Psoas muscle (tissue), 8 donors: ENCODE measurements around the gene SCUBE1. TPM values are rescaled to one million over a fixed set of nuclear protein-coding genes. Genes with fewer than 3 reads are reported as not detected.
A peak's percentile ranks its signal among the peaks of the same experiment; 100 is the strongest.

Experiments used
- ATAC-seq, 4 donors: fragments of 200-7000 bp; cut with Tn5 transposase; one replicate each; pipeline ENCODE4 v1.9.1; 2020; ENCODE audit warnings: moderate library complexity in 3 of 4, mild to moderate bottlenecking in 2 of 4
- DNase-seq, 2 donors: peaks; one replicate each; pipeline ENCODE4 v3.0.0-alpha.2; 2020
- H3K27ac ChIP-seq: fragments of 200-600 bp; one replicate; pipeline ENCODE4 v1.8.0; 2022
- H3K27me3 ChIP-seq, 3 donors: fragments of 200-600 bp in 1 of 3; one replicate each; pipeline versions ENCODE4 v1.6.1 to v1.8.0; 2013 to 2022; ENCODE audit warnings: low read length in 2 of 3, mild to moderate bottlenecking in 2 of 3, moderate library complexity in 1 of 3; ENCODE audit not compliant: insufficient read depth in 3 of 3
- H3K36me3 ChIP-seq, 2 donors: fragments of 200-600 bp in 1 of 2; one replicate each; pipeline versions ENCODE4 v1.6.1 to v1.8.0; 2013 to 2022; ENCODE audit warnings: low read depth in 1 of 2, mild to moderate bottlenecking in 1 of 2, moderate library complexity in 1 of 2; ENCODE audit not compliant: insufficient read depth in 1 of 2
- H3K4me1 ChIP-seq: fragments of 200-600 bp; one replicate; pipeline ENCODE4 v1.8.0; 2022
- H3K4me3 ChIP-seq: fragments of 200-600 bp; one replicate; pipeline ENCODE4 v1.8.0; 2022; ENCODE audit warnings: mild to moderate bottlenecking
- H3K9me3 ChIP-seq: fragments of 200-600 bp; one replicate; pipeline ENCODE4 v1.8.0; 2022
- WGBS, 3 donors: extraction: QIAGEN DNeasy Blood & Tissue Kit; methylation state at CpG; one replicate each; pipeline versions ENCODE4 v1.1.6 to v1.1.7; 2013; 5-methylcytosine and 5-hydroxymethylcytosine counted together
- intact Hi-C, 2 donors: fragments of 100-400 bp; cut with DNase I; formaldehyde crosslinking; loops; one replicate each; pipeline versions ENCODE4 v1.11.0 to v1.14.2; 2022
- long read RNA-seq, 2 donors: library from polyadenylated mRNA; unstranded; transcript quantifications; one replicate each; pipeline ENCODE4 v2.0.0, GENCODE V29; 2021
- polyA plus RNA-seq, 3 donors: library from polyadenylated mRNA; stranded (reverse); fragments of 200-250 nt; gene quantifications; one replicate each; pipeline ENCODE4 v1.2.3, GENCODE V29; 2013
- total RNA-seq, 4 donors: library from RNA; stranded (reverse); fragmentation: NEBNext Ultra II Directional in 2 of 4; extraction: Animal tissue kit (Norgen Biotek cat#: 25700) in 2 of 4; gene quantifications; one replicate each; pipeline versions ENCODE4 v1.2.1 to v1.2.4, GENCODE V29; 2021 to 2023
- TF ChIP-seq, protein P1 (sequence below): fragments of 200-600 bp; IDR thresholded peaks from one replicate; pipeline ENCODE4 v1.8.0; 2022; ENCODE audit warnings: antibody characterized with exemption
- donor health status: healthy with polysubstance abuse.
- donor health status: DM: no; HTN: no; CAD: no; lungs with moderate emphysema.
- donor health status: Bipolar disorder and iron deficiency.
- donor health status: healthy.
- donor health status: DM: yes; HTN: yes; CAD: no.
- donor health status: DM: no; HTN: no; CAD: no.
- donor health status: DM: no; HTN: no; CAD: no.
- donor health status: DM: yes; HTN: yes; CAD: no.

The SCUBE1 gene
- total RNA-seq (under 1 TPM; 0.04 to 0.19 (median 0.09) TPM), polyA plus RNA-seq (under 1 TPM; 0.06 to 0.09 (median 0.06) TPM)
- long read RNA-seq, donor 1: 0 reads
- long read RNA-seq, donor 2: 0 reads

DNA sequence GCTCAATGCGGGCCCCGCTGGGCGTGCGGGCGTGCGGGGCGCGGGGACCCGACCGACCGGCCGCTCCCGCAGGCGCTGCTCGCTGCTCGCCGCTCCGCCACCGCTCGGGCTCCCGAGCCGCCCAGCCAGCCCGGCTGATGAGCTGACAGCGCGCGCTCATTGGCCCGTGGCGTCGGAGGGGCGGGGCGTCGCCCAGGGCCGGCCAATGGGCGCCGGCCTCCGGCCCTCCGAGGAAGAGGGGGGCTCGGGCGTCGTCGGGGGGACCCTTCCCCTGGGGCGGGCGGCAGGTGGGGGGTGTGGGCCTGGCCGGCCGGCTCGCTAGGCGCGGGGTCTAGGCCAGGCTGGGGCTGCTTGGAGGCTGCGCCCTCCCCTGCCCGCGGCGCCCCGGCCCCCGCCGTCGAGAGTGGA is at the start of gene SCUBE1:
Gene SCUBE1, minus strand, starts transcription at position 111 of the 408 bp plus-strand sequence. CDS start 111 bp downstream, outside the sequence.
- peak; percentile 65 to 73 for DNase-seq
- H3K4me1 ChIP-seq: no peaks in the 10 kb centered on the region
- no peaks in the 10 kb centered on the region for H3K9me3 ChIP-seq
- no peak within 1 kb of the TSS for H3K27ac ChIP-seq
- intact Hi-C loops: no loop called here
- peaks cover 0 to 79% (median 38%) of the 10 kb centered on the region in 3 donors for H3K27me3 ChIP-seq
- 1 to 2% (median 2%) methylated on average over 26 to 56 of the region's 56 CpGs for WGBS, 3 donors
- ATAC-seq: peak; percentile 47 to 83 (median 74)
- no peaks in the 10 kb centered on the region for H3K36me3 ChIP-seq
- H3K4me3 ChIP-seq: peak within 1 kb of the TSS; percentile 25
- TF ChIP-seq, protein P1, sequence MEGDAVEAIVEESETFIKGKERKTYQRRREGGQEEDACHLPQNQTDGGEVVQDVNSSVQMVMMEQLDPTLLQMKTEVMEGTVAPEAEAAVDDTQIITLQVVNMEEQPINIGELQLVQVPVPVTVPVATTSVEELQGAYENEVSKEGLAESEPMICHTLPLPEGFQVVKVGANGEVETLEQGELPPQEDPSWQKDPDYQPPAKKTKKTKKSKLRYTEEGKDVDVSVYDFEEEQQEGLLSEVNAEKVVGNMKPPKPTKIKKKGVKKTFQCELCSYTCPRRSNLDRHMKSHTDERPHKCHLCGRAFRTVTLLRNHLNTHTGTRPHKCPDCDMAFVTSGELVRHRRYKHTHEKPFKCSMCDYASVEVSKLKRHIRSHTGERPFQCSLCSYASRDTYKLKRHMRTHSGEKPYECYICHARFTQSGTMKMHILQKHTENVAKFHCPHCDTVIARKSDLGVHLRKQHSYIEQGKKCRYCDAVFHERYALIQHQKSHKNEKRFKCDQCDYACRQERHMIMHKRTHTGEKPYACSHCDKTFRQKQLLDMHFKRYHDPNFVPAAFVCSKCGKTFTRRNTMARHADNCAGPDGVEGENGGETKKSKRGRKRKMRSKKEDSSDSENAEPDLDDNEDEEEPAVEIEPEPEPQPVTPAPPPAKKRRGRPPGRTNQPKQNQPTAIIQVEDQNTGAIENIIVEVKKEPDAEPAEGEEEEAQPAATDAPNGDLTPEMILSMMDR: no peak

DNA sequence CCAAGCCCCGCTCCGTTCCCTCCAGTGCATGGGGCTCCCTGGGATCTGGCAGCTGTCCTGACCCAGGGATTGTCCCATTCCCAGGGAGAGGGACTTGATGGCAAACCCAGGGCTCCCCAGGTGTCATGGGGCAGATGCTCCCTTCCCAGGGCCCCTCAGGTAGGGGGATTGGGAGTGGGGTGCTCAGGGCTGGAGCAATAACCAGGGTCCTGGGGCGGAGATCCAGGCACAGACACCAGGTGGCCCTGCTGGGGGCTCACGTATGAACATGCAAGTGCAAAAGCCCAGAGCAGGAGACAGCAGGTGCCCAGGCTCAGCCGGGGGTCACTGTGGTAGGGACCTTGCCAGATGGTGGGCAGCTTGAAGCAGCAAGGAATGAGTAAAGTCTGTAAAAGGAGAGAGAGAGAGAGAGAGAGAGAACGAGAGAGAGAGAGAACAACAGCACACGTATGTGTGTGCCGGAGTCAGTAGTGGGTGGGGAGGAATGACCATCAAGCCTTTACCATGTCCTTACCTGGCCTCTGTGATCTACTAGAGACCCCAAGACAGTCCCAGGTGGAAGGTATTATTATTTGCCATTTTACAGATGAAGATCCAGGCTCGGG is 49.3 kb upstream of the SCUBE1 start:
- Histone ChIP-seq H3K4me1 (no peaks in the 10 kb centered on the region), H3K36me3 (no peaks in the 10 kb centered on the region), H3K27ac (no peak overlapping the region), H3K4me3 (no peak overlapping the region), H3K27me3 (peaks cover 0 to 7% (median 5%) of the 10 kb centered on the region in 3 donors), H3K9me3 (no peaks in the 10 kb centered on the region)
- ATAC-seq (no peak), DNase-seq (no peak)
- 73 to 85% (median 77%) methylated on average over 9 of the region's 9 CpGs for WGBS, 3 donors
- intact Hi-C loops: no loop called here
- TF ChIP-seq, protein P1: no peak

DNA sequence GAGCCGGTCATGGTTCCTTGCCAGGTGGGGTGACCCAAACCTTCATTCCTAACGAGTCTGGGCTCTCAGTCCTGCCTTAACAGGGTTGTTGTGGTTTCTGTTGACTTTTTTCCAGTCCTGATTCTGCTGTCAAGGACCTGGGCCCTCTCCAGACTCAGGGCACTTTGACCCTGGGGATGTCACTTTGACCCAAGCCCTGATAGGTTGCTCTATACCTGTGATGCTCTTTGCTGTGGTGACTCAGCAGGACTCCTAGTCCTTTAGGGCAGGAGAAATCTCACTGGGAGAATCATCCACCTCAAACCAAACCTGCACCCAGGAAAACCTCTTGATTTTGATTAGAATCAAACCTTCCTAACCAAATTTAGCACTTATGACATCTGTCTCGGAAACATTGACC is 48.1 kb upstream of the SCUBE1 start:
- Histone ChIP-seq H3K27ac (no peak overlapping the region), H3K27me3 (peaks cover 0 to 18% (median 5%) of the 10 kb centered on the region in 3 donors), H3K9me3 (no peaks in the 10 kb centered on the region), H3K4me3 (no peak overlapping the region), H3K36me3 (no peaks in the 10 kb centered on the region), H3K4me1 (no peaks in the 10 kb centered on the region)
- DNase-seq (no peak), ATAC-seq (no peak)
- TF ChIP-seq, protein P1: no peak
- 65 to 79% (median 74%) methylated on average over 3 of the region's 3 CpGs for WGBS, 3 donors
- intact Hi-C loops: no loop called here

- Histone ChIP-seq H3K27ac (no peak overlapping the region), H3K27me3 (peaks cover 0 to 20% (median 5%) of the 10 kb centered on the region in 3 donors), H3K4me1 (no peaks in the 10 kb centered on the region), H3K9me3 (no peaks in the 10 kb centered on the region), H3K36me3 (no peaks in the 10 kb centered on the region), H3K4me3 (no peak overlapping the region)
- no peak for ATAC-seq
- DNase-seq: no peak
- intact Hi-C loops: no loop called here
- WGBS, 3 donors: 57 to 79% (median 73%) methylated on average over 4 of the region's 4 CpGs
- TF ChIP-seq, protein P1: no peak
These were observed 47.7 kb upstream of the SCUBE1 start for GRCh38 chr22:43390872-43391271.
